Activated T-cell treated with anti-CD3 and anti-CD28 coated beads, Interleukin-2, amount 50 U/mL, for 72 hours (primary cell): ENCODE data around the gene SIRPD. TPM values are rescaled to one million over a fixed set of nuclear protein-coding genes. Genes with fewer than 3 reads are reported as not detected.
"Not testable (repeated sequence)": the region's sequence is repeated elsewhere in the genome, so short reads cannot be mapped to it uniquely, and the experiment has no call there.

Experiments
- ATAC-seq, 2 donors: fragments of 150-1000 bp; cut with Tn5 transposase; replicated peaks in 1 of 2; 2 replicates each; pipeline ENCODE4 v1.10.0; 2021; ENCODE audit warnings: moderate library complexity in 2 of 2, mild to moderate bottlenecking in 1 of 2
- DNase-seq, 2 donors: peaks; one replicate each; pipeline ENCODE4 v3.0.0; 2021 to 2022; ENCODE audit warnings: mixed read lengths in 1 of 2
- H3K27ac Mint-ChIP-seq: one replicate; pipeline ENCODE4 v1.8.0; 2022; ENCODE audit warnings: mild to moderate bottlenecking, moderate library complexity, mixed read lengths
- H3K27me3 Mint-ChIP-seq: one replicate; pipeline ENCODE4 v1.8.0; 2022; ENCODE audit warnings: low read depth, mixed read lengths
- H3K36me3 Mint-ChIP-seq, 2 donors: one replicate each; pipeline ENCODE4 v1.8.0; 2022; ENCODE audit warnings: mixed read lengths in 2 of 2, mild to moderate bottlenecking in 1 of 2; ENCODE audit not compliant: insufficient read depth in 2 of 2
- H3K4me1 Mint-ChIP-seq: one replicate; pipeline ENCODE4 v1.8.0; 2022; ENCODE audit warnings: low read depth, mixed read lengths
- H3K4me3 Mint-ChIP-seq, 2 donors: one replicate each; pipeline ENCODE4 v1.8.0; 2022; ENCODE audit warnings: mild to moderate bottlenecking in 2 of 2, mixed read lengths in 2 of 2, moderate library complexity in 2 of 2
- H3K9me3 Mint-ChIP-seq, 2 donors: one replicate each; pipeline ENCODE4 v1.8.0; 2022; ENCODE audit warnings: mixed read lengths in 2 of 2
- total RNA-seq, 2 donors: library from RNA; stranded (reverse); gene quantifications; one replicate each; pipeline ENCODE4 v1.2.3, GENCODE V29; 2022

The SIRPD gene
- not detected for total RNA-seq

GRCh38 chr20:1557605-1558004, at the start of gene SIRPD:
SIRPD (minus strand) TSS chr20:1557705; CDS start chr20:1557653, 52 bp downstream.
- H3K27me3 Mint-ChIP-seq: no peaks in the 10 kb centered on the region
- DNase-seq (no peak), ATAC-seq (no peak)
- peaks cover 1 to 6% of the 10 kb centered on the region in 2 donors for H3K36me3 Mint-ChIP-seq
- no peak within 1 kb of the TSS for H3K27ac Mint-ChIP-seq
- H3K4me1 Mint-ChIP-seq: peaks cover 14% of the 10 kb centered on the region
- peaks cover 6% of the 10 kb centered on the region in 2 donors for H3K9me3 Mint-ChIP-seq
- H3K4me3 Mint-ChIP-seq: no peak within 1 kb of the TSS

GRCh38 chr20:1600736-1601135, 43.2 kb upstream of the SIRPD start:
- no peaks in the 10 kb centered on the region for H3K9me3 Mint-ChIP-seq
- H3K27me3 Mint-ChIP-seq: no peaks in the 10 kb centered on the region
- no peaks in the 10 kb centered on the region for H3K4me1 Mint-ChIP-seq
- DNase-seq (no peak), ATAC-seq (no peak)
- no peak overlapping the region for H3K27ac Mint-ChIP-seq
- no peak overlapping the region for H3K4me3 Mint-ChIP-seq
- no peaks in the 10 kb centered on the region for H3K36me3 Mint-ChIP-seq

- no peak overlapping the region for H3K27ac Mint-ChIP-seq
- H3K9me3 Mint-ChIP-seq: no peaks in the 10 kb centered on the region
Observed at GRCh38 chr20:1595333-1595732, 37.8 kb upstream of the SIRPD start.

DNA sequence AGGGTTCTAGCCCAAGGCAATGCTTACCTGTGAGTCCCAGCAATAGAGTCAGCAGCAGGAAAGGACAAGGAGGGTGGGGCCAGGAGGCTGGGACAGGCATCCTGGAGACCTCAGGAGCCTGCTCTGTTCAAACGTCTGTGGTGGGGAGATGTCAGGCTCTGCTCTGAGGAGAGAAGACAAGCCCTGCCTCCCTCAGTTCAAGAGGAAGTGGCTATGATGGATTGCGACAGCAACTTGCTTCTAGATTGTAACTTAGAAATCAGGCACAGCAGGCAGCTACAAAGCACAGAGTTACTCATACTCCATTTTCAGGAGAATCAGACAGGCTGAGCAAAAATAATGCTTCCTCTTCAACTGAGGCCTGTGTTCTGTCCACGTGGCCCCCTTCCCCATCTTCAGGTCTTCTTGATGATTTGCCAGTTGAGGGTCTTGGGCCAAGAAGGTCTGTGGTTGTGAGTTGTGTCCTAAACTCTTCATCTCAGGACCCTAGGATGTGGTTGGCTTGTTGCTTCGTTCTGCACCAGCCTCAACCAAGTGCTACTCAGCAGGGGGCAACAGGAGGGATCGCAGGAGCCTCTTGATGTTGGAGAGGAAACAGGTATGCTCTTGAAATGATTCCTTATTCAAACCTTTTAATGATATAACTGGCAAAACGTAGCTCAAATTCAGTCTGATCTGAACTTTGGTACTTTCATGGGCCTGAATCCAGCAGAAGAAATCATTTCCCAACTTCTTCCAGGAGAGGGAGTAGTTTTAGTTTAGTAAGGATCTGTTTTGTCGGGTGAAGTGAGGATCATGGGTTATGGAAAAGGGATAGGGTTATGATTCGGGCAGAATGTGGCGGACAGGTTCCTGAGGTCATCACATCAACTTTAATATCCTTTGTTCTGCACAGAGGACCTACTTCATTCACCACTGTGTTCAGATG, 31.3 kb upstream of the SIRPD start:
- H3K36me3 Mint-ChIP-seq: no peaks in the 10 kb centered on the region
- ATAC-seq (no peak), DNase-seq (no peak)
- no peaks in the 10 kb centered on the region for H3K9me3 Mint-ChIP-seq
- H3K27me3 Mint-ChIP-seq: no peaks in the 10 kb centered on the region
- H3K4me1 Mint-ChIP-seq: no peaks in the 10 kb centered on the region
- H3K4me3 Mint-ChIP-seq: no peak overlapping the region
- no peak overlapping the region for H3K27ac Mint-ChIP-seq

More at GRCh38 chr20:1595333-1595732, 37.8 kb upstream of the SIRPD start:
- DNase-seq (no peak), ATAC-seq (no peak)
- Mint-ChIP-seq H3K4me1 (no peaks in the 10 kb centered on the region), H3K27me3 (no peaks in the 10 kb centered on the region), H3K36me3 (no peaks in the 10 kb centered on the region), H3K4me3 (no peak overlapping the region)

DNA sequence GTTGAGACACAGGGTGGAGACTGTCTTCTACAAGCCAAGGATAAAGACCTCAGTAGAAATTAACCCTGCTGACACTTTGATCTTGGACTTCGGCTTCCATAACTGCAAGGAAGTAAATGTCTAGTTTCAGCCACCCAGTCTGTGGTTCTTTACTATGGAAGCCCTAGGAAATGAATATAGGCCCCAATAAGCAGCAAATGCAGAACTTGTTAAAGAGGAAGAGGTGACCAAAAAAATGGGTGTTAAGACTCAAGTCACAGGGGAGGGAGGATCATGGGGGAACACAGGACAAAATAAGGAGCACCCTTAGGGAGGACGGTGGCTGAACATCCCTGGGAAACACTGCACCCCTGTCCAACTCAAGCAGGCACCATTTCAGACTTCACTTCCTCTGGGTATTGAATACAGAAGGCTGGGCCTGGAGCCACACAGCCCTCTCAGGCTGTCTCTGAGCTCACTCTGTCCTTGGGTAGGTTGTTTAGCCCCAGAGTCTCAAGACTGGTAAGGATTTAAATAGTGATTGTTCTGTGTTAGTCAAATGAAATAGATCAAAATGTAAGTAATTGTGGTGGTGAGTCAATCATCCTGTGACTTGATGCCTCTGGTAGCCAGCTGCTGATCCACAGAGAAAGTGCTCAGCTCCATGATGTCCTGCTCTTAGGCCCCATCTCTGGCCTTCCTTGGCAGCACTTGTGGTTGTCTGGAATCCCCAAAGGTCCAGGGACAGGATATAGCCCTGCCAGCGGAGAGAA, 30.5 kb upstream of the SIRPD start:
- ATAC-seq: no peak
- no peaks in the 10 kb centered on the region for H3K9me3 Mint-ChIP-seq
- H3K4me3 Mint-ChIP-seq: no peak overlapping the region
- DNase-seq: no peak
- H3K27ac Mint-ChIP-seq: no peak overlapping the region
- no peaks in the 10 kb centered on the region for H3K4me1 Mint-ChIP-seq
- H3K36me3 Mint-ChIP-seq: no peaks in the 10 kb centered on the region
- no peaks in the 10 kb centered on the region for H3K27me3 Mint-ChIP-seq

DNA sequence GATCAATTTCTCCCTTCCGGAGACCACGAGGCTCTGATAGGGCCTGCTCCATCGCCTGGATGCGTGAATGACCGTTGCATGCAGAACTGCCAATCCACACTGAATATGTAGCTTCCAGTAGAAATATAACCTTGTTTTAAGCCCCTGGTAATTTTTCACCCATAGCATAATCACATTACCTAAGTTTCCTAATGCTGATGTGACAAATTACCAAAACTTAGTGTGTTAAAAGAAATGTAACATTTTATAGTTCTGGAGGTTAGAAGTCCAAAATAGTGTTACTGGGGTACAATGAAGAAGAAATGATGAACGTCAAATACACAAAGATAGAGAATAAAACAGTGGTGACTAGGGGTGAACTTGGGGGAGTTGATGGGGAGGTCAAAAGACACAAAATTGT, 22.0 kb upstream of the SIRPD start:
- Mint-ChIP-seq H3K4me1 (no peaks in the 10 kb centered on the region), H3K4me3 (no peak overlapping the region), H3K27me3 (no peaks in the 10 kb centered on the region), H3K9me3 (peaks cover 0 to 1% of the 10 kb centered on the region in 2 donors), H3K27ac (no peak overlapping the region), H3K36me3 (no peaks in the 10 kb centered on the region)
- no peak for DNase-seq
- ATAC-seq: no peak

DNA sequence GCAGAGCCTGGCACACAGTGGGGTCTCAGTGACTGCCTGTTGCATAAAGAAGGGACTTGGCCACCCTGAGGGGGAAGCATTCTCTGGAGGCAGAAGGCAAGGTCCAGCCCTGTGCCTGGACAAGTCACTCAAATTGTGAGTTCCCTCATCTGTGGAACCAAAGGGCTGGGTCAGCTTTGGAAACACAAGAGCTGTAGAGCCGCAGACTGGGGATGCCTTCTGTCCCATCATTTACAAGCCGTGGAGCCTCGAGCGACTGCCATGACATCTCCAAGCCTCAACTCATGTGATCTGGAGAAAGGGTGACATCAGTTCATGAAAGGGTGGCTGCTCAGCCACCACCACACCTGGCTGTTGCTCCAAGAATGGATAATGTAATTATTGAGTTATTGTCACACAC, 20.4 kb upstream of the SIRPD start:
- Mint-ChIP-seq H3K36me3 (no peaks in the 10 kb centered on the region), H3K4me1 (no peaks in the 10 kb centered on the region), H3K27me3 (no peaks in the 10 kb centered on the region), H3K27ac (no peak overlapping the region), H3K9me3 (peaks cover 0 to 1% of the 10 kb centered on the region in 2 donors), H3K4me3 (no peak overlapping the region)
- DNase-seq (no peak), ATAC-seq (no peak)

- H3K36me3 Mint-ChIP-seq, H3K4me3 Mint-ChIP-seq, H3K4me1 Mint-ChIP-seq, H3K27me3 Mint-ChIP-seq, H3K27ac Mint-ChIP-seq, DNase-seq, H3K9me3 Mint-ChIP-seq: not testable (repeated sequence)
- peak; percentile 63 to 82 for ATAC-seq
Observed at GRCh38 chr20:1577313-1577712, 19.8 kb upstream of the SIRPD start.

- no peak for ATAC-seq
- H3K9me3 Mint-ChIP-seq: peaks cover 0 to 1% of the 10 kb centered on the region in 2 donors
Observed at GRCh38 chr20:1576641-1577040, 19.1 kb upstream of the SIRPD start.

GRCh38 chr20:1576003-1576402, 18.5 kb upstream of the SIRPD start:
- H3K27ac Mint-ChIP-seq, DNase-seq, H3K4me3 Mint-ChIP-seq, H3K27me3 Mint-ChIP-seq, H3K4me1 Mint-ChIP-seq, H3K36me3 Mint-ChIP-seq, H3K9me3 Mint-ChIP-seq: not testable (repeated sequence)
- peak; percentile 62 to 64 for ATAC-seq

More at GRCh38 chr20:1576641-1577040, 19.1 kb upstream of the SIRPD start:
- DNase-seq: no peak
- no peaks in the 10 kb centered on the region for H3K36me3 Mint-ChIP-seq
- H3K4me3 Mint-ChIP-seq: no peak overlapping the region
- no peaks in the 10 kb centered on the region for H3K27me3 Mint-ChIP-seq
- no peaks in the 10 kb centered on the region for H3K4me1 Mint-ChIP-seq
- peak overlapping the region; percentile 15 for H3K27ac Mint-ChIP-seq

GRCh38 chr20:1571583-1571982, 14.1 kb upstream of the SIRPD start:
- ATAC-seq, H3K27me3 Mint-ChIP-seq, DNase-seq, H3K27ac Mint-ChIP-seq, H3K36me3 Mint-ChIP-seq, H3K4me3 Mint-ChIP-seq, H3K9me3 Mint-ChIP-seq: not testable (repeated sequence)
- peaks cover 18% of the 10 kb centered on the region for H3K4me1 Mint-ChIP-seq

- ATAC-seq: no peak
- DNase-seq: no peak
- Mint-ChIP-seq H3K27ac (no peak overlapping the region), H3K4me1 (peaks cover 18% of the 10 kb centered on the region), H3K9me3 (peaks cover 0 to 5% of the 10 kb centered on the region in 2 donors), H3K4me3 (no peak overlapping the region), H3K27me3 (no peaks in the 10 kb centered on the region), H3K36me3 (peaks cover 0 to 6% of the 10 kb centered on the region in 2 donors)
Observed at GRCh38 chr20:1569415-1569881, 11.9 kb upstream of the SIRPD start.

- peaks cover 3 to 5% of the 10 kb centered on the region in 2 donors for H3K9me3 Mint-ChIP-seq
- H3K27me3 Mint-ChIP-seq: no peaks in the 10 kb centered on the region
- no peak overlapping the region for H3K4me3 Mint-ChIP-seq
- peaks cover 4 to 14% of the 10 kb centered on the region in 2 donors for H3K36me3 Mint-ChIP-seq
- peaks cover 18% of the 10 kb centered on the region for H3K4me1 Mint-ChIP-seq
- H3K27ac Mint-ChIP-seq: no peak overlapping the region
- no peak for DNase-seq
- no peak for ATAC-seq
Observed at GRCh38 chr20:1568163-1568490, 10.6 kb upstream of the SIRPD start.
